GM19035 (cell line): Measurements from ENCODE around the gene GNB1L.
"Not testable (repeated sequence)": the region's sequence is repeated elsewhere in the genome, so short reads cannot be mapped to it uniquely, and the experiment has no call there.

Source experiments
- ATAC-seq: cut with Tn5 transposase; IDR thresholded peaks from one replicate; pipeline ENCODE4 v1.9.1; 2021; ENCODE audit not compliant: unreplicated experiment

GNB1L gene

DNA sequence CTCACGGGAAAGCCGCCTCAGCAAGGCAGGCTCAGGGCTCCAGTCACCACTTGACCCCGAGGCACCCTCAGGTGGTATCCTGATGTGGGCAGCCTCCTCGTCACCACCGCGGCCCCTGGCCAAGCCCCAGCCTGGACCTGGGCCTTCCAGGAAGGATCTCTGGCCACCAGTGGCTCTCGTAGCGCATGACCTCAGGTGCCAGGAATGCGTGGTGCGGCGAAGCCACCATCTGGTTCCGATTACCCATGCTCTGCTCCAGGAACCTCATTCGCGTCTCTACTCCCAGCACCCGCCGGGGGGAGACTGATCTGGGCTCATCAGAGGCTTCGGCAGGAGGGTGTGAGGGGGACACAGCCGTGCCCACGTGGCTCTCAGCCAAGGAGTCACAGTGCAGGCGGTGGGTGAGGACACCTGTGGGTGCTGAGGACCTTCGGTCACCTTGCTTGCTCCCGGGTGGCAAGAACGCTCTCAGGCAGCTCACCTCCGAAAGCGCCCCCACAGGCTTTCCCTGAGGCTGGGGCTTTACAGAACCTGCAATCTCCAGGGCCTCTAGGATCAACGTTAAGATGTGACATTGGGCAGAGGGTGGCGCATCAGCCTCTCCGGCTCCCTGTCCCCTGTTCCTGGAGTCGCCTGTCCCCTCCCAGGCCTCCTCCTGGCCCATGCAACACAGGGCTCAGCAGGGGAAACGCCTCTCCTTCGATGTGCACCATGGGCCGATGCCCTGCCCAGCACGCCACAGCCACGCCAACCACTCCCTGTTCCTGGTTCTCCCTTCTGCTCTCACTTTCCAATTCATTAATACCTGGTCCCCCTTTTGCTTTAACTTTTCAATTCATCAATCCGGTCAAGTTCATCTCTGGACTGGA lies 55.1 kb downstream of the GNB1L start:
- ATAC-seq: no peak

DNA sequence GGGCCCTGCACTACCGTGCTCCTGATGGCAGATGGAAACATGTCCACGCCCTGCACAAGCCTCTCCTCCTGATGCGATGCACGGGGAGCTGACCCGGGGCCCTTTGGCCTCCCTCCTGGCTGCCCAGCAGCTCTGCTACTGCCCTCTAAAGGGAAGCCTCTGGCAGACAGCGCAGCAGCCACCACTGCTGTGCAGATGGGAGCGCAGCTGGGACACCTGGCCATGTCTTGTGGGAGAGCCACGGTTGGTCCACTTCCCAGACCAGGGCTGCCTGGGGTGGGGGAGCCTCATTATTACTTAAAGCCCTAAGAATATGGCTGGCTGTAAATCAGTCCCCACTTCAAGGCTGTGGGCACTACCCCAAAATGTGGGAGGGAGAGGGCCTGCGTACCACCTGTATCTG lies 55.8 kb downstream of the GNB1L start:
- no peak for ATAC-seq

DNA sequence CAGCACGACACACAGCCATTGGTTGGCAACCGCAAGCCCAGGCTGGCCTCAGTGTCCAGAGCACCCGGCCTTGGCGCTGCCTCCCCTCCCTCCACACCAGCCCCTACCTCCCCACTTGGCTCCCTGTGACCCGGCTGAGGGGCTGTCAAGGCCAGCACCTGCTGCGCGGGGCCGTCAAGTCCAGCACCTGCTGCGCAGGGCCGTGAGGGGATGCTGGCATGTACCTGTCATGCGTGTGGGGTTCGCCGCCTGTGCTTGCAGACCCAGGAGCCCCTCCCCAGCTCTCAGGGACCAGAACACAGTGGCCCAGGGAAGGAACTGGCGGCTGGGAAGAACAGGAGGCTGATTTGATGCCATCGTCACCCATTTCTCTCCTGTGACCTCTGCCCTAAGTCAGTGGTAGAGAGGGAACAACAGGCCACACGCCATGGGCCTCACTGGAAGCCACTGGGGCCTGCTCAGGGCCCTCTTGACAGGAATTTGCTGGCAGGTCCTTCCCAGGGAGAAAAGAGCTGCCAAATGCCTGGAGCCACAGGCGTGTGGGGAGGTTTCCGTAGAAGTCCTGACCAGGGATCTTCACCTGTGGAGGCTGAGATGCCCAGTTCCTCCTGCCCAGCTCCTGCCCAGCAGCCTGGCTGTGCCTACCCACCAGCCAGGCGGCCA lies 56.5 kb downstream of the GNB1L start:
- no peak for ATAC-seq

DNA sequence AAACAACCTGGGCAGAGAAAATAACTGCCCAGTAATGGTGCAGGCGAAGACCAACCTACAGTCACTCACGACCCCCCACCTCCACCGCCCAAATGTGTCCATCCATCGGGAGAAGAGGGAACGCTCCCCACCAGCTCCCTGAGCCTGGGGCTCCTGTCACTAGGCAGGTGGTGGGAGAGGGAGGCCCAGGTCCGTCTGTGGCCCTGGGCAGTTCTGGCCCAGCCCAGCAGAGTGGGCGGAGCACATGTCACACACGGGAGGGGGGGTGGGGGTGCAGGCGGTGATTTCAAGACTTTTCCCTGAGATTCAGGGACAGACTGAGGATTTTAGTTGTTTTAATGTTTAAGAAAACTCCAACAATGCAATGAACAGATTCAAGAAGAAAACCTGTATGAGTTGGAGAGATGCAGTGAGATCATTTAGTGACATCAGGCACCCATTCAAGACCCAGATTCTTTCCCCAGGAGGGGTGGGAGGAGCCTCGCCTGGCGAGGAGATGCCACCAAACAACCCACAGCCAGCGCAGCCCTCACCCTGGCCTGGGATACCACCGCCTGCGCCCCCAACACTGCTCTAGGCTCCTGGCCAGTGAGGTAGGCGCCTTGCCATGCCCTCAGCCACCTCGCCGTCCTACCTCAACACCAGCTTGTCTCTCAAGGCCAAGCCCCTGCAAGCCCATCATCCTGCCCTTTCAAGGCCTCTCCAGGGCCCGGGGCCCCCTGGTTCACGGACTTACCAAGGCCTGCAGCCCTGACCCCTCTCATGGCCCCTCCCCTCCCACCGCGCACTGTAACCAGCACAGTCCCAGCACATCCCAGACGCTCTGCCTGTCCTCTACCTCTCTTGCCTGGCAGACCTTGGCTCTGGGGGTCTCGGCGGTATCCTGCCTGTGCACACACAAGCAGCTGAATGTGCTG lies 57.3 kb downstream of the GNB1L start:
- ATAC-seq: no peak

DNA sequence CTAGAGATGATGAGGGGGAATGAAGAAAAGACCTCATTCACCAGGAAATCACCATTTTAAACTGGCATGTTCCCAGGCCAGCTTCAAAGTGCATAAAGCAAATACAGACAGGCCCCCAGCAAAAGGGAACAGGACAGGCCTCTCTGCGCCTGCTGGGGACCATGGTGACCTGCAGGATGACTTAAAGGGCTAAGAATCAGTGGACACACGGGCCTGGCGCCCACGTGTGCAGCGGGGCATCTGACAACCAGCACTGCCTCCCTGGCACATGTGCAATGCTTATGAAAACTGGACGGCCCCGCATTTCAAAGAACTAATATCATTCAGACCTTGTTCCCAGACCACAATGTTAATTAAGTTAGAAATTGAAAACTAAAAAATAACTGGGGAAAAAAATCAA lies 58.5 kb downstream of the GNB1L start:
- ATAC-seq: no peak

DNA sequence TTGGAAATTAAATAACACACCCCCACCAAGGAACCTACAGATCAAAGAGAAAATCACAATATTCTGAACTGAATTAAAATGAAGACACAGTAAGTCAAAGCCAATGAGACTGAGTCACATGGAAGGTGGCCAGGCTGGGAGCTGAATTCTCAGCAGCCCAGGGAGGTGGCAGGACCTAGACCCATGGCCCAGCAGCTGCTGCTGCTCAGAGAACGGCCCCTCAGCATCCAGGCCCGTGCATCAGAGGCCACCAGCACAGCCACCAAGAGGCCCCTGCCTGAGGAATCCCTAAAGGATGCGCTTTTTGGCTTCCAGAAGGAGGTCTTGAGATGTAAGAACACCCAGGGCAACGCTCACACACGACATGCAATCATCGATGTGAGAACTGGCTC lies 59.1 kb downstream of the GNB1L start:
- no peak for ATAC-seq

DNA sequence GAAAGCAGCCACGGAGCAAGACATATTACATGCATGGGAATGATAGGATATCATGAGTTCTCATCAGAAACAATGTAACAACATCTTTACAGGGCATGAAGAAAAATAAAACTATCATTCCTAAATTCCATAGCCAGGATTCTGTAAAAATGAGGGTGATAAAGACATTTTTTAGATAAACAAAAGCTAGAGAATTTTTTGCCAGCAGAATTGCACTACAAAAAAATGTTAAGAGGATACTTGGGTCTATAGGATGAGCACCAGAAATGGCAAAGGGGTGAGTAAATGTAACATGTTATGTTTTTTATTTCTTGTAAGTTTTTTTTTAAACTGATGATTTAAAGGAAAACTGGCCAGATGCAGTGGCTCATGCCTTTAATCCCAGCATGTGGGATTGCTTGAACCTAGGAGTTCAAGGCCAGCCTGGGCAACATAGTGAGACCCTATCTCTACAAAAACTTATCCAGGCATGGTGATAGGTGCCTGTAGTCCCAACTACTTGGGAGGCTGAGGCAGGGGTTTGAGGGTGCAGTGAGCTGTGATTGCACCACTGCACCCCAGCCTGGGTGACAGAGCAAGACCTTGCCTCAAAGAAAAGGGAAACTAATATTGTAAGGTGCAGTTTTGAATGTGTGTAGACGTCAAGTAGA lies 60.9 kb downstream of the GNB1L start:
- ATAC-seq: no peak

DNA sequence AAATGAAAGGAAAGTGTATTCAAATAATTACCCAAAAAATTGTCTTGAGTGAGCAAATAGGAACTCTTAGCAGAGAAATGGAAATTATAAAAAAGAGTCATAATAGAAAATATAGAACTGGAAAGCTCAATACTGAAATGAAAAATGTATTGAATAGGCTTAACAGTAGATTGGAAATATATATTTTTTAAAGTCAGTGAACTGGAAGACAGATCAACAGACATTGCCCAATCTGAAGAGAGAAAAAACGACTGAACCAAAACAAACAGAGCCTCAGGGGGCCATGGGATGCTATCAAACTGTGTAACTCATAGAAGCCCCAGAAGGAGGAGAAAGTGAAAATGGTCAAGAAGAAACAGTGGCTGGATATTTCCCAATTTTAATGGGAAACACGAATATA lies 61.5 kb downstream of the GNB1L start:
- no peak for ATAC-seq

DNA sequence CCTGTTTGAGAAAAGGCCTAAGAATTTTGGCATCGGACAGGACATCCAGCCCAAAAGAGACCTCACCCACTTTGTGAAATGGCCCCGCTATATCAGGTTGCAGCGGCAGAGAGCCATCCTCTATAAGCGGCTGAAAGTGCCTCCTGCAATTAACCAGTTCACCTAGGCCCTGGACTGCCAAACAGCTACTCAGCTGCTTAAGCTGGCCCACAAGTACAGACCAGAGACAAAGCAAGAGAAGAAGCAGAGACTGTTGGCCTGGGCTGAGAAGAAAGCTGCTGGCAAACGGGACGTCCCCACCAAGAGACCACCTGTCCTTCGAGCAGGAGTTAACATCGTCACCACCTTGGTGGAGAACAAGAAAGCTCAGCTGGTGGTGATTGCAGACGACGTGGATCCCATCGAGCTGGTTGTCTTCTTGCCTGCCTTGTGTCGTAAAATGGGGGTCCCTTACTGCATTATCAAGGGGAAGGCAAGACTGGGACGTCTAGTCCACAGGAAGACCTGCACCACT lies 62.2 kb downstream of the GNB1L start:
- not testable (repeated sequence) for ATAC-seq

DNA sequence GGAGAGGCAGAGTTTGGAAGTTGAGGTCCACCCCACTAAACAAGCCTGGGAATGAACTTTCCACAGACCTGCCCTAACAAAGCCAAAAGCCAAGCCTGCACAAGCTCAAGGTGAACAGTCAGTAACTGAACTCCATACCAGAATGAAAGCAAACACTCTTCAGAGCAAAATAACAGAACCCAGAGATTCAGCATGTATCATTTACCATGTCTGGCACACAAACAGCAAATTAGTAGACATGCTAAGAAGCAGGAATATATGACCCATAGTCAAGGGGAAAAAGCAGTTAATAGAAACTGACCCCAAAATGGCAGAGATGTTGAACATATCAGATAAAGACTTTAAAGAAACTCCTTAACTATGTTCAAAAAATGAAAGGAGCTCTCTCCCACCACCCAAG lies 62.8 kb downstream of the GNB1L start:
- no peak for ATAC-seq

DNA sequence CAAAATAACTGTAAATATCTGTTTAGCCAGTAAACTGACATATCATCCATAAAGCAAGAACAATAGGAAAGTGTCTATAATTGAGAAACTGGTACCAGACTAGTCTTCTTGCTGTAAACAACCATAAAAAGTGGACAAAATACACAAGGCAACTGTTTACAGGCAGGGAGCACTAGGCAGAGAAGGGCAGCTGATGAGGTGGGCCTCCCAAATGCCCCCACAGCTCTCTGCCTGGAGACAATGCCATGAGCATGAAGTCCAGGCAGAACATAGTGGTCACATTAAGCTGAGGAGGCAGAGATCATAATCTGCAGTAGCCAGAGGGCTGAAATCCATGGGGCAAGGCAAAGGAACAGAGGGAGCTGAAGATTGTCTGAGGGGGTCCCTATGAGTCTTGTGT lies 63.4 kb downstream of the GNB1L start:
- ATAC-seq: no peak

DNA sequence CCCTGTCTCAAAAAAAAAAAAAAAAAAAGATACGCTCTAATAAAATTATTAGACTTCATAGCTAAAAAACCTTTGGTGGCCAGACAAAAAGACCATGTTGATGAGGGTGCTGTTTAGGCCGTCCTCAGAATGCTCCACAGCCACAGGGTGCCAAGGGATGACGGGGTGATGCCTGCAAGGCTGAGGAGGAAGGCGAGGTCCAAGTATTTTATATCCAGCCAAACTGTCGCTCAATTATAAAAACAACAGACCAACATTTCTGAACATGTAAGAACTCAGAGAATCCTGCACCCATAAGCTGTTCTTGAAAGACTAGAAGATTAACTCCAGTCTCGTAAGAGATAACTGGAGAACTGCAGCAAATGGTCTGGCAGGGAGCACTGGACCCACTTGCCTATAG lies 64.8 kb downstream of the GNB1L start:
- ATAC-seq: no peak

DNA sequence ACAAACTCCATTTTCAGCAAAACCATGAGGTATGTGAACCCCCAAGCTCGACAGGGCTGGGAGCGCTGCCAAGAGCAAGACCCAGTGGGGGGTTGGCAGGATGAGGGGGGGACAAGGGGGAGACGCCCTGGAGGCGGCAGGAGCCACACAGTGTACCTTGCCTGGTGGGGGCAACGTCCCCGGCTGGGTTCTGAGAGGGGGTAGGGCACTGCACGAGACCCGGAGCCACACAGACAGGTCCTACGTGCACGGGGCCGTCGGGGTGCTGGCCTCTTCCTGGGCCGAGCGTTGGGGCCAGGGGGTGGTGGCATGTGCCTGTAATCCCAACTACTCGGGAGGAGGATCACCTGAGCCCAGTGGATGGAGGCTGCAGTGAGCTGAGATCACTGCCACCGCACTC lies 65.3 kb downstream of the GNB1L start:
- no peak for ATAC-seq

DNA sequence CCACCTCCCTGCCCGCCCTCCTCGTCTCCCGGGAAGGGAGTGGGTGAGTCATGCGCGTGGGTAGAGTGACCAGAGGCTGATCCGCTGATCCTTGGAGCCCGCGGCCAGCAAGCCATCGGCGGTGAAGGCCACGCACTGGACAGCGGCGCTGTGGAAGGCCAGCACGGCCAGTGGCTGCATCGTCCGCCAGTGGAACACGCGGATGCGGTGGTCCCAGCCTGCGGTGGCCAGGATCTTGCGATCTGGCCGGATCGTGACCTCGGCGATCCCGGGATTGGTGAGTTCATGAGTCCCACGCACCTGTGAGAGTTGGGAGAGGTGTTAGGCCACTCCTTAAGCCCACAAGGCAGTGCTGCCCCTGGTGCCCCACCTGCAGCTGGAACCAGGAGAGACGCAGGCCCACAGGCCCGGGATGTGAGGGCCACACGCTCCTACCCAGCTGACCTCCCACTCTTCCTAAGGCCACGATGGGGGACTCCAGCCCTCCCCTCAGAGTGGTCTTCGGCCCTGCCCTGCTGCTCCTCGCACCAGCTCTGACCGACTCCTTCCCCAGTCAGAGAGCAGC lies 65.9 kb downstream of the GNB1L start:
- no peak for ATAC-seq

DNA sequence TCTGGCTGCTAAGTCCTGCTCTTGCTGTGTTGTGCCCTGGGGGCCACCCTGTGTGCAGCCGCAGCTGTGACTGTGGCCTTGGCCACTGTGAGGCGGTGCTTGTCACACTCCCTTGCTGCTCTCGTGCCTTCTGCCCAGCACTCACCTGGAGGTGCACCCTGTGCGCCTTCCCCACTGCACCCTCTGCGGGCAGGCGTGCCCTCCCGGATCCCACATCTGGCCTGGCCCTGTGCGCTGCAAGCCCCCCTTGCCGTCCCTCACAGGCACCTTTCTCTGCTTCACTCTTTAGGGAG lies 66.9 kb downstream of the GNB1L start:
- no peak for ATAC-seq

DNA sequence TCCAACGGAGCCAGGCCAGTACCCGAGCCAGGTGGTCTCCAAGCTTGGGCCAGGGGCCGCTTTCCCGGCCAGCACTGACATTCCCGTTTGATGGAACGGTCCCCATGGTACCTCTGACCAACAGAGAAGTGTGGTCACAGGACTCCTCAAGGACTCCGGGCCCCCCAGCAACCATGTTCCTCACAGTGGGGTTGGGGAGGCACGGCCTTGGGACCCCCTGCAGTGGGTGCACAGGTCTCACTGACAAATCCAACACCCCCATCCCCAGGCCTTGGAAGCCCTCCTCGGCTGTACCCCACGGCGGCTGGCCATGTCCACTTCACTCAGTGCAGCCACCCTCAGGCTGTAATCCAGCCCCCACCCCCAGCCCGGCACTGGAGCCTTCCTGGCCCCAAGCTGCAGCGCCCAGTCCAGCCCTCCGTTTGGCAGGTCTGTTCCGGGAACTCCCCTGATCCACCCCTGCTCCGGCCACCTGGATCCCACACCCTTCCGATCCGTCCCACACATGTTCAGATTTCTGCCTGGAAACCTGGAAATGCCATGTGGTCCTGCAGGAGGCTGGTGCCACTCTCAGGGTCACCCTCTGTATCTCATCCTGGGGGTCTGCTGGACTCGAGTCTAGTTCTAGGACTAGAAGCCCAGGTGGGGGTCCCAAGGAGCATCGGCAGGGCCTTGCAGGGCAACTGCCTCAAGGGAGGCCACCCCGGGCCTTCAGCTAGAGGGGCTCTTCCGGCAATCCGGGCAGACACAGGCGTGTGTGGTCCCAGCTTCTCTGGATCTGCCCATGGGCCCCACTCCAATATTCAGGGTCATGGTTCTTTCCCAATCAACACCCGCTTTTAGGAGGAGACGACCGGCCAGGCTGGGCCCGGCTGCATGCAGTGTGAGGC lies 67.5 kb downstream of the GNB1L start:
- ATAC-seq: no peak

DNA sequence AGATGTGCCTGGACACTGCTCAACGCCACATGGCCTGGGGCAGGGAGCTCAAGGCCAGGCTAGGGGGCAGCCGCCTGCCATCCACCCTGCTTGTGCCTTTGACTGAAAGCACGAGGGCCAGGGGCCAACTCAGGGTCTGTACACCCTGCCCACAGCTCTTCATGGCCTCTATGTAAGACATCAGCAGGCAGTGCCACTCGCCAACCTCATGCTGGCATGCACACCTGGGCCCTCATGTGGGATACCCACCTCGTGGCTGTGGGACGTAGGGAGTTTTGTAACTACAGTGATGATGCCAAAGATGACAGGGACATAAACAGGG lies 68.4 kb downstream of the GNB1L start:
- ATAC-seq: no peak

DNA sequence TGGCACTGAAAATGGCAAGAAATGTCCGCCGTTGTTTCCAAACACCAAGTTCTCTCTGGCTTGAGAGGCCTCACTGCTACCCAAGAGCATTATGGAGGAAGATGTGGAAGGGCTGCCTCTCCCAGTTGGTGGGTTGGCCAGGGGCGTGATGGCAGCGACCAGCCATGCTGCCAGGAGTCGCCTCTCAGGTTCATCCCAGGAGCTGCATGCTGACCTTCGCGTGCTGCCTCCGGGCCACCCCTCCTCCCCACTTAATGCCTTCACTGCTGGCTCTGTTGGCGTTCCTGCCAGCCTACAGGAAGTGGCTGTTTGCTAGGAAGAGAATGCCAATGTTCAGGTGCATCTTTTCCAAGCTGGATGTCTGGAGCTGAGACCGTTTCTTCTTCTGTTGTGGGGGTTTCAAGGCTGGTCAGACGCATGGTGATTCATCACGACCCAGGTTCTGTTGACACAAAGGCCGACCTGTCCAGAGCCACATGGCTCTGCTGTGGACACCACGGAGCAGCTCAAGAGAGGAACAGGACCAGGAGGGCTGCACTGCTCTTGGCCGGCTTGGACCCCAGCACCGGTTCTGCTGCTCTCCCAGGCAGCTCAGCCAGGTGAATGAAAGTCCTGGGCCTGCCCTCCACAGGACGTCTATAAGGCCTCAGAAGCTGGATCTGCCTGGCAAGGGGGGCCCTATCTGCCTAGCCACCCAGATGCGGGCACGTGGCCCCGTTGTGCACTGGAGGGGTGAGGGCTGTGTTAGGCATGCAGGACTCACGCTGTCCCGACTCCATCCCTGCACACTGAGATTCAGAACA lies 69.0 kb downstream of the GNB1L start:
- no peak for ATAC-seq
